Endometrium (tissue), 2 donors: ENCODE data around the gene EXOC3L4.
"Not testable (repeated sequence)": the region's sequence is repeated elsewhere in the genome, so short reads cannot be mapped to it uniquely, and the experiment has no call there.

Experiments used
- FAIRE-seq: peaks from 2 replicates; lab custom pipeline; 2012; peaks lifted over from hg19 to GRCh38; lab: Jason Lieb, UNC
- donor health status: control.
- donor health status: control.

The EXOC3L4 gene

GRCh38 chr14:103094406-103095209 lies at the start of gene EXOC3L4:
Gene EXOC3L4, plus strand, starts transcription at chr14:103094725. Its CDS starts 5,495 bp downstream, at chr14:103100220.
- FAIRE-seq = no peak

GRCh38 chr14:103045371-103045869 lies 49.1 kb upstream of the EXOC3L4 start:
- FAIRE-seq = no peak

GRCh38 chr14:103047453-103047852 lies 47.1 kb upstream of the EXOC3L4 start:
- not testable (repeated sequence) for FAIRE-seq

GRCh38 chr14:103050935-103051334 lies 43.6 kb upstream of the EXOC3L4 start:
- no peak for FAIRE-seq

GRCh38 chr14:103052407-103052806 lies 42.1 kb upstream of the EXOC3L4 start:
- no peak for FAIRE-seq

- no peak for FAIRE-seq
Observed at GRCh38 chr14:103055695-103056094, 38.8 kb upstream of the EXOC3L4 start.

GRCh38 chr14:103056322-103057027 lies 38.0 kb upstream of the EXOC3L4 start:
- FAIRE-seq = no peak

- no peak for FAIRE-seq
Observed at GRCh38 chr14:103057028-103057371, 37.5 kb upstream of the EXOC3L4 start.

- FAIRE-seq = no peak
Observed at GRCh38 chr14:103057372-103058163, 37.0 kb upstream of the EXOC3L4 start, which contains the start of gene CDC42BPB. Gene CDC42BPB, minus strand, starts transcription at chr14:103057549. Its CDS starts 376 bp downstream, at chr14:103057173.

GRCh38 chr14:103058164-103059055 lies 36.1 kb upstream of the EXOC3L4 start:
- FAIRE-seq = no peak

GRCh38 chr14:103059556-103059955 lies 35.0 kb upstream of the EXOC3L4 start:
- FAIRE-seq = no peak

GRCh38 chr14:103061482-103061976 lies 33.0 kb upstream of the EXOC3L4 start:
- no peak for FAIRE-seq

GRCh38 chr14:103064436-103064835 lies 30.1 kb upstream of the EXOC3L4 start:
- FAIRE-seq = no peak

GRCh38 chr14:103064978-103065377 lies 29.5 kb upstream of the EXOC3L4 start:
- no peak for FAIRE-seq

GRCh38 chr14:103065861-103066260 lies 28.7 kb upstream of the EXOC3L4 start:
- FAIRE-seq = no peak

- FAIRE-seq = no peak
Observed at GRCh38 chr14:103066399-103066798, 28.1 kb upstream of the EXOC3L4 start.

GRCh38 chr14:103067231-103067954 lies 27.1 kb upstream of the EXOC3L4 start:
- FAIRE-seq = no peak

GRCh38 chr14:103068351-103069073 lies 26.0 kb upstream of the EXOC3L4 start:
- no peak for FAIRE-seq

GRCh38 chr14:103070263-103070885 lies 24.2 kb upstream of the EXOC3L4 start:
- no peak for FAIRE-seq
